H9 (cell line): ENCODE results near the gene SLX4IP. TPM values are rescaled to one million over a fixed set of nuclear protein-coding genes. Genes with fewer than 3 reads are reported as not detected.

ENCODE experiments used
- DNase-seq: peaks from one replicate; pipeline ENCODE4 v3.0.0-alpha.2; 2017
- H2AFZ ChIP-seq: one replicate; pipeline ENCODE4 v1.6.1; 2013; ENCODE audit warnings: mild to moderate bottlenecking, low read length, control low read depth, moderate library complexity
- H2AK5ac ChIP-seq: 2 replicates; pipeline ENCODE4 v1.6.1; 2013; ENCODE audit warnings: low read length, control low read depth, mixed read lengths; ENCODE audit not compliant: insufficient read length
- H2BK120ac ChIP-seq: one replicate; pipeline ENCODE4 v1.6.1; 2013; ENCODE audit warnings: low read depth, mild to moderate bottlenecking, low read length, control low read depth, inconsistent platforms; ENCODE audit not compliant: poor library complexity, severe bottlenecking
- H2BK12ac ChIP-seq: 2 replicates; pipeline ENCODE4 v1.6.1; 2013; ENCODE audit warnings: low read length, control low read depth, mixed read lengths, low read depth; ENCODE audit not compliant: insufficient read length
- H2BK15ac ChIP-seq: 2 replicates; pipeline ENCODE4 v1.6.1; 2013; ENCODE audit warnings: low read depth, low read length, control low read depth
- H2BK20ac ChIP-seq: one replicate; pipeline ENCODE4 v1.6.1; 2013; ENCODE audit warnings: low read depth, mild to moderate bottlenecking, low read length, control low read depth, inconsistent platforms; ENCODE audit not compliant: poor library complexity, severe bottlenecking
- H2BK5ac ChIP-seq: 2 replicates; pipeline ENCODE4 v1.6.1; 2013; ENCODE audit warnings: low read length, control low read depth, mixed read lengths; ENCODE audit not compliant: insufficient read length
- H3K14ac ChIP-seq: 2 replicates; pipeline ENCODE4 v1.6.1; 2013; ENCODE audit warnings: low read length, control low read depth; ENCODE audit not compliant: insufficient read depth
- H3K18ac ChIP-seq: 2 replicates; pipeline ENCODE4 v1.6.1; 2013; ENCODE audit warnings: low read depth, mild to moderate bottlenecking, mixed read lengths, low read length, control low read depth; ENCODE audit not compliant: insufficient read length
- H3K23ac ChIP-seq: 2 replicates; pipeline ENCODE4 v1.6.1; 2013; ENCODE audit warnings: low read length, control low read depth, mixed read lengths, low read depth; ENCODE audit not compliant: insufficient read length
- H3K23me2 ChIP-seq: 2 replicates; pipeline ENCODE4 v1.6.1; 2013; ENCODE audit warnings: low read depth, mild to moderate bottlenecking, mixed read lengths, low read length, control low read depth; ENCODE audit not compliant: insufficient read length, poor library complexity, severe bottlenecking
- H3K27ac ChIP-seq: 2 replicates; pipeline ENCODE4 v1.5.1; 2013; ENCODE audit warnings: low read length, control low read depth, mixed read lengths, low read depth; ENCODE audit not compliant: insufficient read length
- H3K27me3 ChIP-seq: 2 replicates; pipeline ENCODE4 v1.6.1; 2013; ENCODE audit warnings: low read length, control low read depth, inconsistent platforms; ENCODE audit not compliant: insufficient read depth
- H3K4ac ChIP-seq: 2 replicates; pipeline ENCODE4 v1.6.1; 2013; ENCODE audit warnings: low read depth, mild to moderate bottlenecking, control low read depth, inconsistent platforms, low read length, moderate library complexity
- H3K4me1 ChIP-seq: 2 replicates; pipeline ENCODE4 v1.6.1; 2013; ENCODE audit warnings: low read length, control low read depth, inconsistent platforms; ENCODE audit not compliant: insufficient read depth
- H3K4me2 ChIP-seq: 2 replicates; pipeline ENCODE4 v1.6.1; 2013; ENCODE audit warnings: low read length, control low read depth, mixed read lengths; ENCODE audit not compliant: insufficient read length, insufficient read depth
- H3K56ac ChIP-seq: 2 replicates; pipeline ENCODE4 v1.6.1; 2013; ENCODE audit warnings: low read depth, mild to moderate bottlenecking, mixed read lengths, low read length, control low read depth; ENCODE audit not compliant: insufficient read length
- H3K79me1 ChIP-seq: 2 replicates; pipeline ENCODE4 v1.6.1; 2013; ENCODE audit warnings: low read depth, mild to moderate bottlenecking, moderate library complexity, low read length, control low read depth, inconsistent platforms; ENCODE audit not compliant: insufficient read depth, poor library complexity, severe bottlenecking
- H3K79me2 ChIP-seq: 2 replicates; pipeline ENCODE4 v1.6.1; 2013; ENCODE audit warnings: low read length, control low read depth, inconsistent platforms; ENCODE audit not compliant: insufficient read depth
- H3K9ac ChIP-seq: 2 replicates; pipeline ENCODE4 v1.6.1; 2013; ENCODE audit warnings: low read length, control low read depth, mixed read lengths; ENCODE audit not compliant: insufficient read length; ENCODE audit errors: extremely low read depth
- H3K9me3 ChIP-seq: one replicate; pipeline ENCODE4 v1.6.1; 2013; ENCODE audit warnings: low read depth, low read length, inconsistent platforms; ENCODE audit not compliant: control insufficient read depth
- H3T11ph ChIP-seq: one replicate; pipeline ENCODE4 v1.6.1; 2013; ENCODE audit warnings: mild to moderate bottlenecking, low read length, control low read depth, inconsistent platforms
- H4K20me1 ChIP-seq: one replicate; pipeline ENCODE4 v1.6.1; 2013; ENCODE audit not compliant: control insufficient read depth, insufficient read length, insufficient read depth
- H4K5ac ChIP-seq: 2 replicates; pipeline ENCODE4 v1.6.1; 2013; ENCODE audit warnings: low read depth, mild to moderate bottlenecking, mixed read lengths, low read length, control low read depth; ENCODE audit not compliant: insufficient read length
- H4K8ac ChIP-seq: replicated peaks from 2 replicates; pipeline ENCODE4 v1.6.1; 2013; ENCODE audit warnings: low read length, control low read depth, mixed read lengths, low read depth; ENCODE audit not compliant: insufficient read length
- H4K91ac ChIP-seq: 2 replicates; pipeline ENCODE4 v1.6.1; 2013; ENCODE audit warnings: low read depth, mild to moderate bottlenecking, moderate library complexity, mixed read lengths, low read length, control low read depth; ENCODE audit not compliant: insufficient read length
- H3K27ac Mint-ChIP-seq, 3 experiments: 2 replicates in 2 of 3; 3 replicates in 1 of 3; pipeline ENCODE4 v1.8.0; 2020 to 2021; ENCODE audit warnings: mixed read lengths in 3 of 3, mild to moderate bottlenecking in 1 of 3, moderate library complexity in 1 of 3
- H3K27me3 Mint-ChIP-seq: 2 replicates; pipeline ENCODE4 v1.8.0; 2021; ENCODE audit warnings: low read depth, mild to moderate bottlenecking, moderate library complexity, mixed read lengths
- H3K36me3 Mint-ChIP-seq, 3 experiments: 2 replicates in 2 of 3; 3 replicates in 1 of 3; pipeline ENCODE4 v1.8.0; 2020 to 2021; ENCODE audit warnings: low read depth in 3 of 3, mixed read lengths in 3 of 3; ENCODE audit not compliant: insufficient read depth in 1 of 3
- H3K4me1 Mint-ChIP-seq, 2 experiments: 2 replicates each; pipeline ENCODE4 v1.8.0; 2020; ENCODE audit warnings: mixed read lengths in 2 of 2
- H3K4me3 Mint-ChIP-seq, 2 experiments: 2 replicates in 1 of 2; 3 replicates in 1 of 2; pipeline ENCODE4 v1.8.0; 2020 to 2021; ENCODE audit warnings: mild to moderate bottlenecking in 2 of 2, mixed read lengths in 2 of 2, moderate library complexity in 1 of 2
- H3K9me3 Mint-ChIP-seq, 2 experiments: 2 replicates in 1 of 2; 3 replicates in 1 of 2; pipeline ENCODE4 v1.8.0; 2020; ENCODE audit warnings: mild to moderate bottlenecking in 2 of 2, mixed read lengths in 2 of 2, moderate library complexity in 1 of 2
- CTCF ChIP-seq: fragments of 200-600 bp; sonication (generic); conservative IDR thresholded peaks from 3 replicates; pipeline ENCODE4 v1.8.0; 2021; ENCODE audit warnings: antibody characterized with exemption, mild to moderate bottlenecking
- WGBS: extraction: QIAGEN DNeasy Blood & Tissue Kit; methylation state at CpG from one replicate; pipeline ENCODE4 v1.1.7; 2013; ENCODE audit warnings: missing lambda C conversion rate, low lambda C conversion rate, mixed read lengths; ENCODE audit not compliant: insufficient read length; ENCODE audit errors: extremely low coverage; 5-methylcytosine and 5-hydroxymethylcytosine counted together
- total RNA-seq: library from RNA; stranded (reverse); gene quantifications from 2 replicates; pipeline ENCODE4 v1.2.1, GENCODE V29; 2021

The SLX4IP gene
- total RNA-seq, 1 experiment from 2014 or later: 7.9 TPM

- Histone ChIP-seq H2BK15ac (no peak overlapping the region), H2AK5ac (no peak overlapping the region), H3K9me3 (no peaks in the 10 kb centered on the region), H3K23ac (no peak overlapping the region), H3K4me2 (no peak overlapping the region), H3K18ac (no peak overlapping the region), H3K27ac (no peak overlapping the region), H4K8ac (no peak overlapping the region), H3K9ac (no peak overlapping the region), H3K79me1 (peaks cover 15% of the 10 kb centered on the region), H2BK5ac (no peak overlapping the region), H3K14ac (no peak overlapping the region), H2BK12ac (no peak overlapping the region), H3K56ac (no peak overlapping the region), H3K4ac (no peak overlapping the region), H4K20me1 (no peaks in the 10 kb centered on the region), H3K79me2 (peaks cover 8% of the 10 kb centered on the region; the same call in 1 of the 2 replicates), H2BK20ac (no peak overlapping the region), H2AFZ (no peak overlapping the region), H4K91ac (no peak overlapping the region), H3K27me3 (no peaks in the 10 kb centered on the region), H3K4me1 (peaks cover 3% of the 10 kb centered on the region; the same call in 1 of the 2 replicates), H3K23me2 (no peaks in the 10 kb centered on the region), H3T11ph (no peak overlapping the region), H4K5ac (no peak overlapping the region), H2BK120ac (no peak overlapping the region)
- peaks cover 28 to 36% of the 10 kb centered on the region in 2 experiments for H3K4me1 Mint-ChIP-seq
- no CpG with 5 or more reads among the region's 3 CpGs for WGBS
- no peak overlapping the region; a peak in 1 of 5 replicates for H3K4me3 Mint-ChIP-seq
- no peaks in the 10 kb centered on the region for H3K9me3 Mint-ChIP-seq
- H3K27ac Mint-ChIP-seq: no peak overlapping the region
- TF ChIP-seq CTCF: peak; percentile 85
- H3K27me3 Mint-ChIP-seq: no peaks in the 10 kb centered on the region
- H3K36me3 Mint-ChIP-seq: peaks cover 12 to 21% (median 16%) of the 10 kb centered on the region in 3 experiments
- no peak for DNase-seq
These were observed 7.9 kb upstream of the SLX4IP start for GRCh38 chr20:10427060-10427692.
